HG02840 (cell line): ENCODE measurements around the gene CGN.

Experiments
- ATAC-seq: cut with Tn5 transposase; IDR thresholded peaks from one replicate; pipeline ENCODE4 v1.9.1; 2021; ENCODE audit warnings: mild to moderate bottlenecking, moderate library complexity, moderate number of reproducible peaks; ENCODE audit not compliant: unreplicated experiment, low FRiP score

CGN gene

GRCh38 chr1:151510957-151511635 lies at the start of gene CGN:
Gene CGN (plus strand): TSS chr1:151511387. CDS start chr1:151518520, 7,133 bp downstream.
- ATAC-seq: peak; percentile 71

GRCh38 chr1:151461694-151462093 lies 49.5 kb upstream of the CGN start:
- ATAC-seq: no peak

GRCh38 chr1:151465026-151465425 lies 46.2 kb upstream of the CGN start:
- no peak for ATAC-seq

- ATAC-seq: no peak
These were observed 38.1 kb upstream of the CGN start for GRCh38 chr1:151472856-151473731.

GRCh38 chr1:151474745-151475144 lies 36.4 kb upstream of the CGN start:
- no peak for ATAC-seq

- ATAC-seq: peak; percentile 66
These were observed 36.0 kb upstream of the CGN start for GRCh38 chr1:151475175-151475574.

GRCh38 chr1:151476083-151476482 lies 35.1 kb upstream of the CGN start:
- no peak for ATAC-seq

GRCh38 chr1:151477066-151477465 lies 34.1 kb upstream of the CGN start:
- ATAC-seq: no peak

- no peak for ATAC-seq
These were observed 32.9 kb upstream of the CGN start for GRCh38 chr1:151478140-151478812.

- ATAC-seq: no peak
These were observed 32.3 kb upstream of the CGN start for GRCh38 chr1:151478923-151479322.

GRCh38 chr1:151479462-151479861 lies 31.7 kb upstream of the CGN start:
- no peak for ATAC-seq

- no peak for ATAC-seq
These were observed 29.2 kb upstream of the CGN start for GRCh38 chr1:151482017-151482416.

- no peak for ATAC-seq
These were observed 25.4 kb upstream of the CGN start for GRCh38 chr1:151485685-151486255.

- ATAC-seq: no peak
These were observed 24.6 kb upstream of the CGN start for GRCh38 chr1:151486557-151486956.

GRCh38 chr1:151491641-151492040 lies 19.5 kb upstream of the CGN start:
- no peak for ATAC-seq

GRCh38 chr1:151492120-151492519 lies 19.1 kb upstream of the CGN start:
- ATAC-seq: no peak

GRCh38 chr1:151493042-151493441 lies 18.1 kb upstream of the CGN start:
- no peak for ATAC-seq

- ATAC-seq: no peak
These were observed 16.4 kb upstream of the CGN start for GRCh38 chr1:151494741-151495281.

- no peak for ATAC-seq
These were observed 15.9 kb upstream of the CGN start for GRCh38 chr1:151495316-151495715.

GRCh38 chr1:151499365-151499764 lies 11.8 kb upstream of the CGN start:
- no peak for ATAC-seq

- no peak for ATAC-seq
These were observed 11.3 kb upstream of the CGN start for GRCh38 chr1:151499930-151500329.
